ENCODE results near the gene CFAP107.
A peak's percentile ranks its signal among the peaks of the same experiment; 100 is the strongest.
"Not testable (repeated sequence)": the region's sequence is repeated elsewhere in the genome, so short reads cannot be mapped to it uniquely, and the experiment has no call there.

CFAP107 gene

GRCh38 chr1:12713651-12714050 is 32.3 kb upstream of the CFAP107 start:
- H3K27ac ChIP-seq (ENCODE audit: low read depth, low read length); H3K9ac ChIP-seq (ENCODE audit: low read depth, low read length); H3K36me3 ChIP-seq (ENCODE audit: control insufficient read depth, insufficient read depth, low read length); H3K4me3 ChIP-seq (ENCODE audit: low read depth, low read length); H3K9me3 ChIP-seq (ENCODE audit: control insufficient read depth, insufficient read depth, low read length); H3K27me3 ChIP-seq (ENCODE audit: control insufficient read depth, insufficient read depth, low read length): not testable (repeated sequence)
- H3K4me1 ChIP-seq (ENCODE audit: control insufficient read depth, insufficient read depth, low read length): peaks cover 60% of the 10 kb centered on the region

GRCh38 chr1:12714710-12715475 is 31.1 kb upstream of the CFAP107 start:
- Histone ChIP-seq H3K4me3 (ENCODE audit: low read depth, low read length) (no peak overlapping the region), H3K27me3 (ENCODE audit: control insufficient read depth, insufficient read depth, low read length) (no peaks in the 10 kb centered on the region), H3K27ac (ENCODE audit: low read depth, low read length) (peak overlapping the region; percentile 22), H3K9me3 (ENCODE audit: control insufficient read depth, insufficient read depth, low read length) (no peaks in the 10 kb centered on the region), H3K4me1 (ENCODE audit: control insufficient read depth, insufficient read depth, low read length) (peaks cover 60% of the 10 kb centered on the region), H3K9ac (ENCODE audit: low read depth, low read length) (no peak overlapping the region), H3K36me3 (ENCODE audit: control insufficient read depth, insufficient read depth, low read length) (no peaks in the 10 kb centered on the region)

- Histone ChIP-seq H3K36me3 (ENCODE audit: control insufficient read depth, insufficient read depth, low read length) (no peaks in the 10 kb centered on the region), H3K4me3 (ENCODE audit: low read depth, low read length) (no peak within 1 kb of the TSS), H3K9me3 (ENCODE audit: control insufficient read depth, insufficient read depth, low read length) (no peaks in the 10 kb centered on the region), H3K4me1 (ENCODE audit: control insufficient read depth, insufficient read depth, low read length) (peaks cover 60% of the 10 kb centered on the region), H3K27me3 (ENCODE audit: control insufficient read depth, insufficient read depth, low read length) (no peaks in the 10 kb centered on the region), H3K9ac (ENCODE audit: low read depth, low read length) (peak within 1 kb of the TSS; percentile 10; the same call in 1 of the 2 replicates), H3K27ac (ENCODE audit: low read depth, low read length) (peak within 1 kb of the TSS; percentile 51)
Observed at GRCh38 chr1:12715896-12716437, 30.0 kb upstream of the CFAP107 start, which contains the start of gene AADACL3. Gene AADACL3, plus strand, starts transcription at chr1:12716110. Its CDS starts 67 bp downstream, at chr1:12716177.

GRCh38 chr1:12717301-12717838 is 28.6 kb upstream of the CFAP107 start:
- H3K36me3 ChIP-seq (ENCODE audit: control insufficient read depth, insufficient read depth, low read length): no peaks in the 10 kb centered on the region
- H3K27me3 ChIP-seq (ENCODE audit: control insufficient read depth, insufficient read depth, low read length): no peaks in the 10 kb centered on the region
- H3K27ac ChIP-seq (ENCODE audit: low read depth, low read length): peak overlapping the region; percentile 39
- H3K9ac ChIP-seq (ENCODE audit: low read depth, low read length): no peak overlapping the region
- no peaks in the 10 kb centered on the region for H3K9me3 ChIP-seq (ENCODE audit: control insufficient read depth, insufficient read depth, low read length)
- peak overlapping the region; percentile 9; the same call in 1 of the 2 replicates for H3K4me3 ChIP-seq (ENCODE audit: low read depth, low read length)
- H3K4me1 ChIP-seq (ENCODE audit: control insufficient read depth, insufficient read depth, low read length): peaks cover 48% of the 10 kb centered on the region

DNA sequence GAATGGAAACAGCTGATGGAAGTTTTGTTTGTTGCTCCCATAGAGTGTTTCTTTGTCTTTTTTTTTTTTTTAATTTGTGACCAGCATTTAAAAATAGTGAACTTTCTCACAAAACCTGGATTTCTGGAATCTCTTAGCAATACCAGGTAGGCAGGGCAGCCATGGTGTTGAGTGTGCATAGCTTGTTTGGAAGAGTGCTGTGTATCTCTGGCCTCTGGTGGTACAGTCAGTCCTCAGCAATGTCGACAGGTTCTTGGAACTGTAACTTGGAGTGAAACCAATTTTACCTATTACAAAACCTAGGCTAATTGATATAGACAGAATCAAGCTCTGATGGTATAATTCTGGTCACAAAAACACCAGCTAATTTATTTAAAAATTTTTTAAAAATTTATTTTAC is 23.4 kb upstream of the CFAP107 start:
- no peaks in the 10 kb centered on the region for H3K36me3 ChIP-seq (ENCODE audit: control insufficient read depth, insufficient read depth, low read length)
- no peak overlapping the region for H3K4me3 ChIP-seq (ENCODE audit: low read depth, low read length)
- no peaks in the 10 kb centered on the region for H3K9me3 ChIP-seq (ENCODE audit: control insufficient read depth, insufficient read depth, low read length)
- H3K4me1 ChIP-seq (ENCODE audit: control insufficient read depth, insufficient read depth, low read length): peaks cover 5% of the 10 kb centered on the region
- no peak overlapping the region for H3K9ac ChIP-seq (ENCODE audit: low read depth, low read length)
- H3K27me3 ChIP-seq (ENCODE audit: control insufficient read depth, insufficient read depth, low read length): no peaks in the 10 kb centered on the region
- H3K27ac ChIP-seq (ENCODE audit: low read depth, low read length): no peak overlapping the region

DNA sequence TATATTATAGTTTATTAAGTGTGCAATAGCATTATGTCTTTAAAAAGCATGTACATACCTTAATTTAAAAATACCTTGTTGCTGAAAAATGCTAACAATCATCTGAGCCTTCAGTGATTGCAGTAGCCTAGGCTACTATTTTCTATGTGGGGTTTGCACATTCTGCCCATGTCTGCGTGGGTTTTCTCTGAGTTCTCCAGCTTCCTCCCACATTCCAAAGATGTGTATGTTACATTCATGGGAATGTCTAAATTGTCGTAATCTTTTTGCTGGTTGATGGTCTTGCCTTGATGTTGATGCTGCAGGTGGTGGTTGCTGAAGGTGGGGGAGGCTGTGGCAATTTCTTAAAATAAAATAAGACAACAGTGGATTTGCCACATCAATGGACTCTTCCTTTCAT is 17.6 kb upstream of the CFAP107 start:
- no peak overlapping the region for H3K9ac ChIP-seq (ENCODE audit: low read depth, low read length)
- H3K4me3 ChIP-seq (ENCODE audit: low read depth, low read length): no peak overlapping the region

DNA sequence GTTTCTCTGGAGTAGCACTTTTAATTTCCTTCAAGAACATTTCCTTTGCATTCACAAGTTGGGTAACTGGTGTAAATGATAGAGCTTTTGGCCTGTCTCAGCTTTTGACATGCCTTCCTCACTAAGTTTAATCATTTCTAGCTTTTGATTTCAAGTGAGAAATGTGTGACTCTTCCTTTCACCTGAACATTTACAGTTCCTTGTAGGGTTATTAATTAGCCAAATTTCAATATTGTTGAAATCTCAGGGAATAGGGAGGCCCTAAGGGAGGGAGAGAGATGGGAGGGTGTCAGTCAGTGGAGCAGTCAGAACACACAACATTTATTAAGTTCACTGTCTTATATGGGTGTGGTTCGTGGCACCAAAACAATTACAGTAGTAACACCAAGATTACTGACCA is 15.8 kb upstream of the CFAP107 start:
- H3K27me3 ChIP-seq (ENCODE audit: control insufficient read depth, insufficient read depth, low read length): no peaks in the 10 kb centered on the region
- H3K27ac ChIP-seq (ENCODE audit: low read depth, low read length): no peak overlapping the region
- H3K4me1 ChIP-seq (ENCODE audit: control insufficient read depth, insufficient read depth, low read length): no peaks in the 10 kb centered on the region
- H3K4me3 ChIP-seq (ENCODE audit: low read depth, low read length): no peak overlapping the region
- no peaks in the 10 kb centered on the region for H3K36me3 ChIP-seq (ENCODE audit: control insufficient read depth, insufficient read depth, low read length)
- H3K9me3 ChIP-seq (ENCODE audit: control insufficient read depth, insufficient read depth, low read length): no peaks in the 10 kb centered on the region; the same call in 1 of the 2 replicates
- no peak overlapping the region for H3K9ac ChIP-seq (ENCODE audit: low read depth, low read length)

More for the DNA sequence above, 17.6 kb upstream of the CFAP107 start:
- Histone ChIP-seq H3K9me3 (ENCODE audit: control insufficient read depth, insufficient read depth, low read length) (no peaks in the 10 kb centered on the region; the same call in 1 of the 2 replicates), H3K27ac (ENCODE audit: low read depth, low read length) (no peak overlapping the region), H3K36me3 (ENCODE audit: control insufficient read depth, insufficient read depth, low read length) (no peaks in the 10 kb centered on the region), H3K4me1 (ENCODE audit: control insufficient read depth, insufficient read depth, low read length) (no peaks in the 10 kb centered on the region), H3K27me3 (ENCODE audit: control insufficient read depth, insufficient read depth, low read length) (no peaks in the 10 kb centered on the region)

- not testable (repeated sequence) for H3K4me1 ChIP-seq (ENCODE audit: control insufficient read depth, insufficient read depth, low read length); H3K27me3 ChIP-seq (ENCODE audit: control insufficient read depth, insufficient read depth, low read length); H3K9me3 ChIP-seq (ENCODE audit: control insufficient read depth, insufficient read depth, low read length); H3K36me3 ChIP-seq (ENCODE audit: control insufficient read depth, insufficient read depth, low read length); H3K27ac ChIP-seq (ENCODE audit: low read depth, low read length); H3K4me3 ChIP-seq (ENCODE audit: low read depth, low read length); H3K9ac ChIP-seq (ENCODE audit: low read depth, low read length)
Observed at GRCh38 chr1:12731084-12731483, 14.9 kb upstream of the CFAP107 start.

GRCh38 chr1:12734651-12735050 is 11.3 kb upstream of the CFAP107 start:
- Histone ChIP-seq H3K9me3 (ENCODE audit: control insufficient read depth, insufficient read depth, low read length) (no peaks in the 10 kb centered on the region; the same call in 1 of the 2 replicates), H3K4me3 (ENCODE audit: low read depth, low read length) (no peak overlapping the region), H3K4me1 (ENCODE audit: control insufficient read depth, insufficient read depth, low read length) (no peaks in the 10 kb centered on the region), H3K27me3 (ENCODE audit: control insufficient read depth, insufficient read depth, low read length) (no peaks in the 10 kb centered on the region), H3K9ac (ENCODE audit: low read depth, low read length) (no peak overlapping the region), H3K27ac (ENCODE audit: low read depth, low read length) (no peak overlapping the region), H3K36me3 (ENCODE audit: control insufficient read depth, insufficient read depth, low read length) (no peaks in the 10 kb centered on the region)

- Histone ChIP-seq H3K4me3 (ENCODE audit: low read depth, low read length) (no peak overlapping the region), H3K36me3 (ENCODE audit: control insufficient read depth, insufficient read depth, low read length) (no peaks in the 10 kb centered on the region), H3K9ac (ENCODE audit: low read depth, low read length) (no peak overlapping the region), H3K9me3 (ENCODE audit: control insufficient read depth, insufficient read depth, low read length) (no peaks in the 10 kb centered on the region), H3K27me3 (ENCODE audit: control insufficient read depth, insufficient read depth, low read length) (no peaks in the 10 kb centered on the region), H3K27ac (ENCODE audit: low read depth, low read length) (no peak overlapping the region), H3K4me1 (ENCODE audit: control insufficient read depth, insufficient read depth, low read length) (no peaks in the 10 kb centered on the region)
Observed at GRCh38 chr1:12738934-12739333, 7.1 kb upstream of the CFAP107 start.

DNA sequence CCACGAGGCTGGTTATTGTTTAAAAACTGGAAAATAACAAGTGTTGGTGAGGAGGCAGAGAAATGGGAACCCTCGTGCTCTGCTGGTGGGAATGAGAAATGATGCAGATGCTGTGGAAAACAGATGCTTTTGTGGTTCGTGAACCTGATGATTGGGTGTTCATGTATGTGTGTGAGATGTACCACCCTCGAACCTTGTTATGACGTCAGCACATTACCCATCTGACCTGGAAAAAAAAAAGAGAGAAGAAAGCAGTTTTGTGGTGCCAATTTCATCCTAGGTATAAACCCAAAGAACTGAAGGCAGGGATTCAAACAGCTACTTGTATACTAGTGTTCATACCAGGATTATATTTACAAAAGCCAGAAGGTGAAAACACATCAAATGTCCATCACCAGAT is 6.4 kb upstream of the CFAP107 start:
- no peaks in the 10 kb centered on the region for H3K9me3 ChIP-seq (ENCODE audit: control insufficient read depth, insufficient read depth, low read length)
- no peak overlapping the region for H3K27ac ChIP-seq (ENCODE audit: low read depth, low read length)
- no peaks in the 10 kb centered on the region for H3K27me3 ChIP-seq (ENCODE audit: control insufficient read depth, insufficient read depth, low read length)
- no peak overlapping the region for H3K4me3 ChIP-seq (ENCODE audit: low read depth, low read length)
- H3K9ac ChIP-seq (ENCODE audit: low read depth, low read length): no peak overlapping the region
- no peaks in the 10 kb centered on the region for H3K36me3 ChIP-seq (ENCODE audit: control insufficient read depth, insufficient read depth, low read length)
- H3K4me1 ChIP-seq (ENCODE audit: control insufficient read depth, insufficient read depth, low read length): no peaks in the 10 kb centered on the region
